H9 (cell line): ENCODE results near the gene CROT. TPM values are rescaled to one million over a fixed set of nuclear protein-coding genes. Genes with fewer than 3 reads are reported as not detected.

Experiments
- DNase-seq: peaks from one replicate; pipeline ENCODE4 v3.0.0-alpha.2; 2017
- H2AFZ ChIP-seq: one replicate; pipeline ENCODE4 v1.6.1; 2013; ENCODE audit warnings: mild to moderate bottlenecking, low read length, control low read depth, moderate library complexity
- H2AK5ac ChIP-seq: 2 replicates; pipeline ENCODE4 v1.6.1; 2013; ENCODE audit warnings: low read length, control low read depth, mixed read lengths; ENCODE audit not compliant: insufficient read length
- H2BK120ac ChIP-seq: one replicate; pipeline ENCODE4 v1.6.1; 2013; ENCODE audit warnings: low read depth, mild to moderate bottlenecking, low read length, control low read depth, inconsistent platforms; ENCODE audit not compliant: poor library complexity, severe bottlenecking
- H2BK12ac ChIP-seq: 2 replicates; pipeline ENCODE4 v1.6.1; 2013; ENCODE audit warnings: low read length, control low read depth, mixed read lengths, low read depth; ENCODE audit not compliant: insufficient read length
- H2BK15ac ChIP-seq: 2 replicates; pipeline ENCODE4 v1.6.1; 2013; ENCODE audit warnings: low read depth, low read length, control low read depth
- H2BK20ac ChIP-seq: one replicate; pipeline ENCODE4 v1.6.1; 2013; ENCODE audit warnings: low read depth, mild to moderate bottlenecking, low read length, control low read depth, inconsistent platforms; ENCODE audit not compliant: poor library complexity, severe bottlenecking
- H2BK5ac ChIP-seq: 2 replicates; pipeline ENCODE4 v1.6.1; 2013; ENCODE audit warnings: low read length, control low read depth, mixed read lengths; ENCODE audit not compliant: insufficient read length
- H3K14ac ChIP-seq: 2 replicates; pipeline ENCODE4 v1.6.1; 2013; ENCODE audit warnings: low read length, control low read depth; ENCODE audit not compliant: insufficient read depth
- H3K18ac ChIP-seq: 2 replicates; pipeline ENCODE4 v1.6.1; 2013; ENCODE audit warnings: low read depth, mild to moderate bottlenecking, mixed read lengths, low read length, control low read depth; ENCODE audit not compliant: insufficient read length
- H3K23ac ChIP-seq: 2 replicates; pipeline ENCODE4 v1.6.1; 2013; ENCODE audit warnings: low read length, control low read depth, mixed read lengths, low read depth; ENCODE audit not compliant: insufficient read length
- H3K23me2 ChIP-seq: 2 replicates; pipeline ENCODE4 v1.6.1; 2013; ENCODE audit warnings: low read depth, mild to moderate bottlenecking, mixed read lengths, low read length, control low read depth; ENCODE audit not compliant: insufficient read length, poor library complexity, severe bottlenecking
- H3K27ac ChIP-seq: 2 replicates; pipeline ENCODE4 v1.5.1; 2013; ENCODE audit warnings: low read length, control low read depth, mixed read lengths, low read depth; ENCODE audit not compliant: insufficient read length
- H3K27me3 ChIP-seq: 2 replicates; pipeline ENCODE4 v1.6.1; 2013; ENCODE audit warnings: low read length, control low read depth, inconsistent platforms; ENCODE audit not compliant: insufficient read depth
- H3K4ac ChIP-seq: 2 replicates; pipeline ENCODE4 v1.6.1; 2013; ENCODE audit warnings: low read depth, mild to moderate bottlenecking, control low read depth, inconsistent platforms, low read length, moderate library complexity
- H3K4me1 ChIP-seq: 2 replicates; pipeline ENCODE4 v1.6.1; 2013; ENCODE audit warnings: low read length, control low read depth, inconsistent platforms; ENCODE audit not compliant: insufficient read depth
- H3K4me2 ChIP-seq: 2 replicates; pipeline ENCODE4 v1.6.1; 2013; ENCODE audit warnings: low read length, control low read depth, mixed read lengths; ENCODE audit not compliant: insufficient read length, insufficient read depth
- H3K56ac ChIP-seq: 2 replicates; pipeline ENCODE4 v1.6.1; 2013; ENCODE audit warnings: low read depth, mild to moderate bottlenecking, mixed read lengths, low read length, control low read depth; ENCODE audit not compliant: insufficient read length
- H3K79me1 ChIP-seq: 2 replicates; pipeline ENCODE4 v1.6.1; 2013; ENCODE audit warnings: low read depth, mild to moderate bottlenecking, moderate library complexity, low read length, control low read depth, inconsistent platforms; ENCODE audit not compliant: insufficient read depth, poor library complexity, severe bottlenecking
- H3K79me2 ChIP-seq: 2 replicates; pipeline ENCODE4 v1.6.1; 2013; ENCODE audit warnings: low read length, control low read depth, inconsistent platforms; ENCODE audit not compliant: insufficient read depth
- H3K9ac ChIP-seq: 2 replicates; pipeline ENCODE4 v1.6.1; 2013; ENCODE audit warnings: low read length, control low read depth, mixed read lengths; ENCODE audit not compliant: insufficient read length; ENCODE audit errors: extremely low read depth
- H3K9me3 ChIP-seq: one replicate; pipeline ENCODE4 v1.6.1; 2013; ENCODE audit warnings: low read depth, low read length, inconsistent platforms; ENCODE audit not compliant: control insufficient read depth
- H3T11ph ChIP-seq: one replicate; pipeline ENCODE4 v1.6.1; 2013; ENCODE audit warnings: mild to moderate bottlenecking, low read length, control low read depth, inconsistent platforms
- H4K20me1 ChIP-seq: one replicate; pipeline ENCODE4 v1.6.1; 2013; ENCODE audit not compliant: control insufficient read depth, insufficient read length, insufficient read depth
- H4K5ac ChIP-seq: 2 replicates; pipeline ENCODE4 v1.6.1; 2013; ENCODE audit warnings: low read depth, mild to moderate bottlenecking, mixed read lengths, low read length, control low read depth; ENCODE audit not compliant: insufficient read length
- H4K8ac ChIP-seq: replicated peaks from 2 replicates; pipeline ENCODE4 v1.6.1; 2013; ENCODE audit warnings: low read length, control low read depth, mixed read lengths, low read depth; ENCODE audit not compliant: insufficient read length
- H4K91ac ChIP-seq: 2 replicates; pipeline ENCODE4 v1.6.1; 2013; ENCODE audit warnings: low read depth, mild to moderate bottlenecking, moderate library complexity, mixed read lengths, low read length, control low read depth; ENCODE audit not compliant: insufficient read length
- H3K27ac Mint-ChIP-seq, 3 experiments: 2 replicates in 2 of 3; 3 replicates in 1 of 3; pipeline ENCODE4 v1.8.0; 2020 to 2021; ENCODE audit warnings: mixed read lengths in 3 of 3, mild to moderate bottlenecking in 1 of 3, moderate library complexity in 1 of 3
- H3K27me3 Mint-ChIP-seq: 2 replicates; pipeline ENCODE4 v1.8.0; 2021; ENCODE audit warnings: low read depth, mild to moderate bottlenecking, moderate library complexity, mixed read lengths
- H3K36me3 Mint-ChIP-seq, 3 experiments: 2 replicates in 2 of 3; 3 replicates in 1 of 3; pipeline ENCODE4 v1.8.0; 2020 to 2021; ENCODE audit warnings: low read depth in 3 of 3, mixed read lengths in 3 of 3; ENCODE audit not compliant: insufficient read depth in 1 of 3
- H3K4me1 Mint-ChIP-seq, 2 experiments: 2 replicates each; pipeline ENCODE4 v1.8.0; 2020; ENCODE audit warnings: mixed read lengths in 2 of 2
- H3K4me3 Mint-ChIP-seq, 2 experiments: 2 replicates in 1 of 2; 3 replicates in 1 of 2; pipeline ENCODE4 v1.8.0; 2020 to 2021; ENCODE audit warnings: mild to moderate bottlenecking in 2 of 2, mixed read lengths in 2 of 2, moderate library complexity in 1 of 2
- H3K9me3 Mint-ChIP-seq, 2 experiments: 2 replicates in 1 of 2; 3 replicates in 1 of 2; pipeline ENCODE4 v1.8.0; 2020; ENCODE audit warnings: mild to moderate bottlenecking in 2 of 2, mixed read lengths in 2 of 2, moderate library complexity in 1 of 2
- CTCF ChIP-seq: fragments of 200-600 bp; sonication (generic); conservative IDR thresholded peaks from 3 replicates; pipeline ENCODE4 v1.8.0; 2021; ENCODE audit warnings: antibody characterized with exemption, mild to moderate bottlenecking
- WGBS: extraction: QIAGEN DNeasy Blood & Tissue Kit; methylation state at CpG from one replicate; pipeline ENCODE4 v1.1.7; 2013; ENCODE audit warnings: missing lambda C conversion rate, low lambda C conversion rate, mixed read lengths; ENCODE audit not compliant: insufficient read length; ENCODE audit errors: extremely low coverage; 5-methylcytosine and 5-hydroxymethylcytosine counted together
- total RNA-seq: library from RNA; stranded (reverse); gene quantifications from 2 replicates; pipeline ENCODE4 v1.2.1, GENCODE V29; 2021

The CROT gene
- total RNA-seq, 1 experiment from 2014 or later, result 6.0 TPM

- H3K4me3 Mint-ChIP-seq, result no peak overlapping the region
- H3K4me1 Mint-ChIP-seq, result no peaks in the 10 kb centered on the region
- WGBS, result no CpG with 5 or more reads among the region's 2 CpGs
- Histone ChIP-seq H4K8ac (no peak overlapping the region), H2BK12ac (no peak overlapping the region), H2BK120ac (no peak overlapping the region), H3K4ac (no peak overlapping the region), H2AK5ac (no peak overlapping the region), H3K23me2 (no peaks in the 10 kb centered on the region), H3K4me2 (no peak overlapping the region), H4K5ac (no peak overlapping the region), H3K9ac (no peak overlapping the region), H2BK5ac (no peak overlapping the region), H3T11ph (no peak overlapping the region), H3K27ac (no peak overlapping the region), H3K56ac (no peak overlapping the region), H2BK20ac (no peak overlapping the region), H2AFZ (no peak overlapping the region), H4K20me1 (no peaks in the 10 kb centered on the region), H3K27me3 (no peaks in the 10 kb centered on the region), H2BK15ac (no peak overlapping the region), H3K79me2 (no peaks in the 10 kb centered on the region), H3K18ac (no peak overlapping the region), H3K4me1 (no peaks in the 10 kb centered on the region), H3K23ac (no peak overlapping the region), H3K14ac (no peak overlapping the region), H3K9me3 (no peaks in the 10 kb centered on the region), H3K79me1 (no peaks in the 10 kb centered on the region), H4K91ac (no peak overlapping the region)
- TF ChIP-seq CTCF, result no peak
- H3K27me3 Mint-ChIP-seq, result no peaks in the 10 kb centered on the region
- no peak for DNase-seq
- H3K27ac Mint-ChIP-seq, result no peak overlapping the region
- no peaks in the 10 kb centered on the region for H3K36me3 Mint-ChIP-seq
- H3K9me3 Mint-ChIP-seq, result no peaks in the 10 kb centered on the region
These were observed 87.1 kb downstream of the CROT start for GRCh38 chr7:87432536-87432935.
